Transverse colon (tissue), 4 donors: ENCODE measurements around the gene BPIFB4. TPM values are rescaled to one million over a fixed set of nuclear protein-coding genes. Genes with fewer than 3 reads are reported as not detected.

Source experiments
- DNase-seq: peaks from one replicate; pipeline ENCODE4 v3.0.0-alpha.2; 2019
- H3K27ac ChIP-seq, 4 donors: fragments of 200-600 bp; sonication (generic); 2 replicates each; pipeline ENCODE4 v1.5.1; 2016 to 2018; ENCODE audit warnings: inconsistent platforms in 4 of 4
- H3K27me3 ChIP-seq: fragments of 200-600 bp; sonication (generic); 2 replicates; pipeline ENCODE4 v1.5.1; 2017; ENCODE audit warnings: inconsistent platforms
- H3K36me3 ChIP-seq, 4 donors: fragments of 200-600 bp; sonication (generic); 2 replicates each; pipeline ENCODE4 v1.5.1; 2017 to 2019; ENCODE audit warnings: inconsistent platforms in 4 of 4
- H3K4me1 ChIP-seq, 4 donors: fragments of 200-600 bp; sonication (generic); 2 replicates each; pipeline ENCODE4 v1.5.1; 2017 to 2020; ENCODE audit warnings: inconsistent platforms in 4 of 4
- H3K4me3 ChIP-seq, 4 donors: fragments of 200-600 bp; sonication (generic); 1 replicate in 1 of 4; 2 replicates in 3 of 4; pipeline versions ENCODE4 v1.5.1 to v1.6.1; 2017 to 2019; ENCODE audit warnings: inconsistent platforms in 4 of 4
- H3K9me3 ChIP-seq, 2 donors: fragments of 200-600 bp; sonication (generic); 2 replicates each; pipeline ENCODE4 v1.5.1; 2017 to 2019; ENCODE audit warnings: inconsistent platforms in 2 of 2
- EP300 ChIP-seq: sonication (generic); formaldehyde crosslinking; IDR thresholded peaks from one replicate; pipeline ENCODE4 v1.6.1; 2017; ENCODE audit warnings: antibody characterized with exemption, low read depth
- POLR2A ChIP-seq: fragments of 450-650 bp; IDR thresholded peaks from one replicate; pipeline ENCODE4 v1.6.1; 2016; ENCODE audit warnings: antibody characterized with exemption, mild to moderate bottlenecking, moderate library complexity
- POLR2AphosphoS5 ChIP-seq, 3 donors: sonication (generic); formaldehyde crosslinking; IDR thresholded peaks; one replicate each; pipeline ENCODE4 v1.6.1; 2016; ENCODE audit warnings: antibody characterized with exemption in 3 of 3
- WGBS, 2 donors: methylation state at CpG; one replicate each; pipeline ENCODE4 v1.1.5; 2018; ENCODE audit warnings: low coverage in 1 of 2; 5-methylcytosine and 5-hydroxymethylcytosine counted together
- in situ Hi-C, 4 donors: fragments of 200-750 bp; cut with MboI; loops; one replicate each; pipeline versions ENCODE4 v1.15.0 to v1.15.1; 2017; ENCODE audit warnings: low sequenced_read_pairs in 3 of 4, low pct_ligation_motif_present in 1 of 4, low pct_unique_long_range_greater_than_20kb in 1 of 4
- intact Hi-C: fragments of 100-400 bp; cut with DNase I; formaldehyde crosslinking; loops from one replicate; pipeline ENCODE4 v1.15.1; 2023; ENCODE audit warnings: low total_unique reads
- total RNA-seq, 4 donors: library from RNA; depleted of rRNA; stranded (reverse); fragments of >200 nt; gene quantifications; one replicate each; pipeline ENCODE4 v1.1.0, GENCODE V29; 2016
- TF ChIP-seq, protein P1 (sequence below), 5 experiments: fragments of 200-600 bp in 3 of 5; fragments of 450-650 bp in 2 of 5; sonication (generic) in 3 of 5; IDR thresholded peaks; 1 replicate in 2 of 5; 2 replicates in 3 of 5; pipeline ENCODE4 v1.5.1; 2016 to 2017; ENCODE audit warnings: antibody characterized with exemption in 5 of 5, inconsistent platforms in 3 of 5, mild to moderate bottlenecking in 2 of 5, moderate library complexity in 1 of 5

The BPIFB4 gene
- total RNA-seq, 4 donors from 2014 or later, result not detected

DNA sequence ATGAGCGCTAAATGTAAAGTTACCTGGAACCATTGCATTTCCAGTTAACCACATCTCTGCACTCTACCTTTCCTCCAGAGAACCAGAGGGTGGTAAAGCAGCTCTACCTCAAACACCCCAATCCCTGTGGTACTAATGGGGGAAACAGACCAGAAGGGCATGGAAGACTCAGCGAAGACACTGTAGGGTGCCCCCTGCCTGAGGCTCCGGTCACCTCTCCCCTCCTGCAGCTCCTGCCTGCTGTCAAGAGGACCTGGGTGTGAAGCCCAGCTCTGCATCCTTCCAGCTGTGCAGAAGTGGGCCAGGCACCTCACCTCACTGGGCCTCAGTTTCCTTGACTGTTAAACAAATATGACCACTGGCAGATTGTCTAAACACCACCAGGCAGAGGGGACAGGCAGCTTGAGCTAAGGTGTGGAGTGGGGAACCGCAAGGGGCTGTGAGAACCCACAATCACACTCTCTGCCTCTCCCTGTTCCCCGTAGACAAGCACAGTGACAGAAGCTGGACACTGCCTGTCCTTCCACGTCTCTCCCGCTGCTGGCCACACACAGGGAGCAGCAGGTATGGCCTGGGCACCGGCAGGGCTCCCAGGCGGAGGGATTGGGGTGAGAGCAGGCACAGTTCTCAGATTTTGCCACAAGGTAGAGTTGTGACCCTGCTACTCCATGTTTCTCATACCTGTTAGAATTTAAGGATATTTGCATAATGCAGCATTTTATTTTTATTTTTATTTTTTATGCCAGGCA is 79.4 kb downstream of the BPIFB4 start:
- Histone ChIP-seq H3K9me3 (no peaks in the 10 kb centered on the region), H3K4me3 (no peak overlapping the region), H3K27ac (no peak overlapping the region), H3K36me3 (no peaks in the 10 kb centered on the region), H3K27me3 (no peaks in the 10 kb centered on the region), H3K4me1 (no peaks in the 10 kb centered on the region)
- TF ChIP-seq EP300, result no peak
- TF ChIP-seq POLR2AphosphoS5 (IDR thresholded peaks at IDR 0.05), result no peak
- TF ChIP-seq, protein P1, sequence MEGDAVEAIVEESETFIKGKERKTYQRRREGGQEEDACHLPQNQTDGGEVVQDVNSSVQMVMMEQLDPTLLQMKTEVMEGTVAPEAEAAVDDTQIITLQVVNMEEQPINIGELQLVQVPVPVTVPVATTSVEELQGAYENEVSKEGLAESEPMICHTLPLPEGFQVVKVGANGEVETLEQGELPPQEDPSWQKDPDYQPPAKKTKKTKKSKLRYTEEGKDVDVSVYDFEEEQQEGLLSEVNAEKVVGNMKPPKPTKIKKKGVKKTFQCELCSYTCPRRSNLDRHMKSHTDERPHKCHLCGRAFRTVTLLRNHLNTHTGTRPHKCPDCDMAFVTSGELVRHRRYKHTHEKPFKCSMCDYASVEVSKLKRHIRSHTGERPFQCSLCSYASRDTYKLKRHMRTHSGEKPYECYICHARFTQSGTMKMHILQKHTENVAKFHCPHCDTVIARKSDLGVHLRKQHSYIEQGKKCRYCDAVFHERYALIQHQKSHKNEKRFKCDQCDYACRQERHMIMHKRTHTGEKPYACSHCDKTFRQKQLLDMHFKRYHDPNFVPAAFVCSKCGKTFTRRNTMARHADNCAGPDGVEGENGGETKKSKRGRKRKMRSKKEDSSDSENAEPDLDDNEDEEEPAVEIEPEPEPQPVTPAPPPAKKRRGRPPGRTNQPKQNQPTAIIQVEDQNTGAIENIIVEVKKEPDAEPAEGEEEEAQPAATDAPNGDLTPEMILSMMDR (IDR thresholded peaks at IDR 0.05), result no peak
- TF ChIP-seq POLR2A, result no peak
- intact Hi-C loops, result no loop called here
- in situ Hi-C loops, result no loop called here
- no peak for DNase-seq
- WGBS, 2 donors, result 72 to 100% methylated on average over 1 to 9 of the region's 9 CpGs

DNA sequence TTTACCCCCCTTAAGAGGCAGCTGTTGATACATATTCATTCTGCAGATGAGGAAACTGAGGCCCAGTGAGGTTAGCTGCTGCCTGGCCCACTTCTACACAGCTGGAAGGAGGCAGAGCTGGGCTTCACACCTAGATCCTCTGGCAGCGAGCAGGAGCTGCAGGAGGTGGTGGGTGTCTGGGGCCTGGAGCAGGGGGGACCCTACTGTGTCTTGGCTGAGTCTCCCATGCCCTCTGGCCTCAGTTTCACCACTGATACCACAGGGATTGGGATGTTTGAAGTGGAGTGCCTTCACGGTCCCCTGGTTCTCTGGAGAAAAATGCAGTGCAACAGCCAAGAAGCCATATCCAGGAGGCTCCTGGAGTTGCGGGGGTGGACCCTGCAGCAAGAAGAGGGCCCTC is 80.3 kb downstream of the BPIFB4 start:
- in situ Hi-C loops (no loop called here), intact Hi-C loops (no loop called here)

DNA sequence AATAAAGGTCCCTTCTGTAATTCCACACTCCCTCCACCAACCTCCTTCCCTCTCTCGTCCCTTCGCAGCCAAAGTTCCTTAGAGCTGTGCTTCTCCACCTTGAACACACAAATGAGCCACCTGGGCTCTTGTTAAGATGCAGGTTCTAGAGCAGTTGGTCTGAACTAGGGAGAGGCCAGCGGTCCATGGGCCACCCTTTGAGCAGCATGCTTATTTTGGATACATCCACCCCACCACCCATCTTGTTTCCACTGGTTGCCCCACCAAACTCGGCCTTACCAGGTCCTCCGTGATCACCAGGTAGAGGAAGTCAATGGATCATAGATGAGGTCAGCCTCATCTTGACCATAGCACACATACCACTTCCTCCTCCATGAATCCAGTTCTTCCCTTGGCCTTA is 81.2 kb downstream of the BPIFB4 start:
- H3K27ac ChIP-seq, result no peak overlapping the region
- in situ Hi-C loops (no loop called here), intact Hi-C loops (no loop called here)
- TF ChIP-seq EP300 (no peak), POLR2A (no peak), POLR2AphosphoS5 (IDR thresholded peaks at IDR 0.05) (no peak)
- TF ChIP-seq, protein P1 (IDR thresholded peaks at IDR 0.05), result no peak
- no peaks in the 10 kb centered on the region for H3K9me3 ChIP-seq
- H3K4me1 ChIP-seq, result no peaks in the 10 kb centered on the region
- H3K36me3 ChIP-seq, result no peaks in the 10 kb centered on the region
- no peak overlapping the region for H3K4me3 ChIP-seq
- no peak for DNase-seq
- no peaks in the 10 kb centered on the region for H3K27me3 ChIP-seq
- WGBS, 2 donors, result 55 to 85% methylated on average over 2 to 5 of the region's 5 CpGs

More for the DNA sequence above, 80.3 kb downstream of the BPIFB4 start:
- WGBS, 2 donors, result 74% methylated on average over 3 of the region's 3 CpGs; no CpG with 5 or more reads in 1 of the 2 donors
- TF ChIP-seq POLR2AphosphoS5 (IDR thresholded peaks at IDR 0.05), result no peak
- no peak for TF ChIP-seq POLR2A
- TF ChIP-seq EP300, result no peak
- TF ChIP-seq, protein P1 (IDR thresholded peaks at IDR 0.05), result no peak
- Histone ChIP-seq H3K27ac (no peak overlapping the region), H3K4me3 (no peak overlapping the region), H3K27me3 (no peaks in the 10 kb centered on the region), H3K4me1 (no peaks in the 10 kb centered on the region), H3K9me3 (no peaks in the 10 kb centered on the region), H3K36me3 (no peaks in the 10 kb centered on the region)
- no peak for DNase-seq

Other genes starting within 250 kb of the BPIFB4 start
- under 1 TPM in 1 of 4 donors, not detected in 3; 0.14 TPM for gene EFCAB8, start 220.7 kb upstream of the BPIFB4 start, total RNA-seq
- gene SUN5, start 75.2 kb upstream of the BPIFB4 start, total RNA-seq, result not detected
- not detected for gene BPIFB2, start 71.9 kb upstream of the BPIFB4 start, total RNA-seq
- not detected for gene BPIFB6, start 48.0 kb upstream of the BPIFB4 start, total RNA-seq
- not detected for gene BPIFB3, start 25.7 kb upstream of the BPIFB4 start, total RNA-seq
- not detected for gene BPIFA2, start 88.5 kb downstream of the BPIFB4 start, total RNA-seq
- not detected for gene BPIFA3, start 137.7 kb downstream of the BPIFB4 start, total RNA-seq
- gene BPIFA1, start 156.4 kb downstream of the BPIFB4 start, total RNA-seq, result not detected
- gene BPIFB1, start 203.6 kb downstream of the BPIFB4 start, total RNA-seq, result not detected